Left ventricle myocardium superior (tissue), 1 donor: Measurements from ENCODE around the gene CER1. TPM values are rescaled to one million over a fixed set of nuclear protein-coding genes. Genes with fewer than 3 reads are reported as not detected.

Experiments
- ATAC-seq: fragments of 200-7000 bp; cut with Tn5 transposase; one replicate; pipeline ENCODE4 v1.9.1; 2020; ENCODE audit warnings: mild to moderate bottlenecking, moderate library complexity
- DNase-seq: peaks from one replicate; pipeline ENCODE4 v3.0.0-alpha.2; 2020
- intact Hi-C: fragments of 100-400 bp; cut with micrococcal nuclease; formaldehyde crosslinking; loops from one replicate; pipeline ENCODE4 v1.11.0; 2022
- total RNA-seq: library from RNA; stranded (reverse); fragmentation: NEBNext Ultra II Directional; extraction: Animal tissue kit (Norgen Biotek cat#: 25700); gene quantifications from one replicate; pipeline ENCODE4 v1.2.1, GENCODE V29; 2021
- donor health status: DM: no; HTN: yes; CAD: no; lungs with severe emphysema.

CER1 gene
- total RNA-seq, 1 donor from 2014 or later = not detected

DNA sequence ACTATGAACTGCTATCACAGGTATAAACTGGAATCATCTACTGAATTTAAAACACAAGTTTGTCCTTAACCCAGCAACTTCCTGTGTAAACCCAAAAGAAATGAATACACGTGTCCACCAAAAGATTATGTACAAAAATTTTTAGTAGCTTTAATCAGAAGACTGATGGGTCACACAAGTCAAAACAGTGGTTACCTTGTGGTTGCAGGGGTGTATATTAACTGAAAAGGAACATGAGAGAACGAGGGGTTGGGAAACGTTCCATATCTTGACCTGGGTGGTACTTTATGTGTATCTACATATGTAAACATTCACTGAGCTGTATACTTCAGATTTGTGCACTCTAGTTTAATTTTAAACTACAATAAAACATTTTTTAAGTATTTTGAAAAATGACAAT is 47.9 kb downstream of the CER1 start:
- DNase-seq (no peak), ATAC-seq (no peak)
- intact Hi-C loops = no loop called here

DNA sequence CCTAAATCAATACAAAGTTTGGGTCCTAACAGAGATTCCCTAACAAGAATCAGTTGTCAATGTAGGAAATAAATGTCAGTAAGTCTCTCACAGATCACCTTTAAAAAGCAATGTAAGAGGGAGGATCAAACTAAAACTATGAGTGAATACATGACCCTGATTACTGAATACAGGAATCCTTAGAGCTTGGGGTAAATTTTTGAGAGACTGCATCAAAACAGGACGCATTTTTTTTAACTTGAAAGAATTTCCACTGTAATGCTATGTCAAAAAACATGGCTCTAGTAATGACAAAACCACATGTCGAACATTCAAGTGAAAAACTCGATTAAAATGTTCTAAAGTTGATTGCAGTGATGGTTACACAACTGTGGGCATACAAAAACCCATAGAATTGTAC is 51.2 kb downstream of the CER1 start:
- intact Hi-C loops = no loop called here
- DNase-seq (no peak), ATAC-seq (no peak)

- DNase-seq = no peak
- intact Hi-C loops = no loop called here
- ATAC-seq = no peak
These were observed 51.8 kb downstream of the CER1 start for GRCh38 chr9:14670718-14671117.

Other genes starting within 250 kb of the CER1 start
- 7.2 TPM for gene ZDHHC21, start 29.3 kb downstream of the CER1 start, total RNA-seq
- gene FREM1, start 187.7 kb upstream of the CER1 start, total RNA-seq = 2.7 TPM